GM21515 (cell line): Measurements from ENCODE around the gene RPRM.
"Not testable (repeated sequence)": the region's sequence is repeated elsewhere in the genome, so short reads cannot be mapped to it uniquely, and the experiment has no call there.

Experiments
- ATAC-seq: cut with Tn5 transposase; IDR thresholded peaks from one replicate; pipeline ENCODE4 v1.9.1; 2021; ENCODE audit not compliant: unreplicated experiment

RPRM gene

GRCh38 chr2:153461453-153461852, 17.1 kb downstream of the RPRM start:
- no peak for ATAC-seq

- no peak for ATAC-seq
These were observed 22.7 kb downstream of the RPRM start for GRCh38 chr2:153455861-153456260.

- ATAC-seq: no peak
These were observed 23.2 kb downstream of the RPRM start for GRCh38 chr2:153455403-153455802.

- no peak for ATAC-seq
These were observed 27.0 kb downstream of the RPRM start for GRCh38 chr2:153451611-153452010.

DNA sequence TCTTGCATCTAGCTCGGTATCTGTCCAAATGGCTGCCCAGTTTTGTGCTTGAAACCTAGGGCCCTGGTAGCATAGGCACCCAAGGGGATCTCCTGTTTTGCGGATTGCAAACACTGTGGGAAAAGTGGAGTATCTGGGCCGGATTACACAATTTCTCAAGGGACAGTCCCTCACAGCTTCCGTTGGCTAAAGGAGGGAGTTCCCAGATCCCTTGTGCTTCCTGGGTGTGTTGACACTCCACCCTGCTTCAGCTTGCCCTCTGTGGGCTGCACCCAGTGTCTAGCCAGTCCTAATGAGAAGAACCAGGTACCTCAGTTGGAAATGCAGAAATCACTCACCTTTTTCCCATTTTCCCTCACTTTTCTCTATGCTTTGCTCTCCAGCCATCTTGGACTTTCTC, 35.5 kb downstream of the RPRM start:
- no peak for ATAC-seq

DNA sequence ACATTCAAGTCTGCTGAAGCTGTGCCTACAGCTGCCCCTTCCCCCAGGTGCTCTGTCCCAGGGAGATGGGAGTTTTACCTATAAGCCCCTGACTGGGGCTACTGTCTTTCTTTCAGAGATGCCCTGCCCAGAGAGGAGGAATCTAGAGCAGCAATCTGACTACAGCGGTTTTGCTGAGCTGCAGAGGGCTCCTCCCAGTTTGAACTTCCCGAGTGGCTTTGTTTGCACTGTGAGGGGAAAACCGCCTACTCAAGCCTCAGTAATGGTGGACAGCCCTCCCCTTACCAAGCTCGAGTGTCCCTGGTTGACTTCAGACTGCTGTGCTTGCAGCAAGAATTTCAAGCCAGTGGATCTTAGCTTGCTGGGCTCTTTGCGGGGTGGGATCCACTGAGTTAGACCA, 35.9 kb downstream of the RPRM start:
- ATAC-seq: not testable (repeated sequence)

GRCh38 chr2:153440090-153440489, 38.5 kb downstream of the RPRM start:
- ATAC-seq: not testable (repeated sequence)

DNA sequence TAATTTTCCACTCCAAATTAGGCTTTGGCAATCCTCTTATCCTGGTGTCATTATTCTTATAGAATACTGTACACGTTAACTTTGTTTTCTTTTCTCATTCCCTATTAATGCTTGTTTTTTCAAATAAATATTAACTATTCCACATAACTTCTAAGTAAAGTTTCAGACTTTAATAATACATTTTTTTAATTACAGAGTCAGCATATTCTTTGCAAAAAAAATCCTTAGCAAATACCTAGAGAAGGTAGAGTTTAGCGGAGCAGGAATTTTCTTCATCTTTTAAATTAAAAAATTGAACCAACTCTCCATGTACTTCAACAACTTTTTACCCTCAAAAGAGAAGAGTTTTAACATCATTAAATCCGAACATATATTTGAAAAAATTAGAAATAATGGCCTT, 45.2 kb downstream of the RPRM start:
- no peak for ATAC-seq

DNA sequence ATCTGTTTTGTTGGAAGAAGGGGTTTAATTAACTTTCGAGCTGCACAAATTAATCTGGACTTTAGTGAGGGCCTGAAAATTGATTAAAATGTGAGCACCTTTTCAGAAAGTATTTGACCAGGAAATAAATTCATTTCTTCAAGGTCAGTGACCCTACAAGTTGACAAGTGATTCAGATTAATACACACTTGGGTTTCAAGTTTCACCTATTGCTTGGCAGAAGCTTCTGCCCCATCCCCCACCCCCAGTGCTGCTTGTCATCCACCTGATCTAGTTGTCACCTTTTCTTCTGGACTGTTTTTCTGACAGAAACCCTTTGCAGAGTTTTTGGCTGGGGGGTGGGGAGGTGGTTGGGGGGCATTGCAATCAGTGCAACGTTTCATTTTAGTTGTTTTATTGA, 46.2 kb downstream of the RPRM start:
- ATAC-seq: no peak

GRCh38 chr2:153431114-153431513, 47.4 kb downstream of the RPRM start:
- ATAC-seq: no peak
